GM12875 (cell line): ENCODE measurements around the gene ZNF432.
"Not testable (repeated sequence)": the region's sequence is repeated elsewhere in the genome, so short reads cannot be mapped to it uniquely, and the experiment has no call there.

Experiments
- H3K4me3 ChIP-seq: one replicate; pipeline ENCODE4 v1.5.1; 2011; ENCODE audit warnings: low read depth, low read length, control low read depth
- CTCF ChIP-seq: IDR thresholded peaks from 2 replicates; pipeline ENCODE4 v1.5.1; 2011; ENCODE audit warnings: low read depth, mild to moderate bottlenecking, control low read depth, inconsistent platforms, low read length, moderate library complexity, borderline replicate concordance; ENCODE audit not compliant: insufficient read depth

Gene ZNF432

GRCh38 chr19:52048555-52049501 lies at the start of gene ZNF432:
TSS of gene ZNF432 (minus strand) at chr19:52048838. CDS start at chr19:52046868, 1,970 bp downstream.
- TF ChIP-seq CTCF, result no peak
- peak within 1 kb of the TSS; percentile 63 for H3K4me3 ChIP-seq

- not testable (repeated sequence) for H3K4me3 ChIP-seq
These were observed 47.8 kb upstream of the ZNF432 start for GRCh38 chr19:52096416-52096815.

GRCh38 chr19:52095172-52096014 lies 46.8 kb upstream of the ZNF432 start, which contains the start of gene ZNF841:
TSS of gene ZNF841 (minus strand) at chr19:52095765. CDS start at chr19:52084801, 10,964 bp downstream.
- no peak for TF ChIP-seq CTCF
- no peak within 1 kb of the TSS for H3K4me3 ChIP-seq

- no peak overlapping the region for H3K4me3 ChIP-seq
- no peak for TF ChIP-seq CTCF
These were observed 46.0 kb upstream of the ZNF432 start for GRCh38 chr19:52094526-52095130.

GRCh38 chr19:52086481-52086880 lies 37.8 kb upstream of the ZNF432 start:
- no peak for TF ChIP-seq CTCF
- no peak overlapping the region for H3K4me3 ChIP-seq

GRCh38 chr19:52070496-52070895 lies 21.9 kb upstream of the ZNF432 start:
- no peak for TF ChIP-seq CTCF
- no peak overlapping the region for H3K4me3 ChIP-seq

- H3K4me3 ChIP-seq, result no peak overlapping the region
- no peak for TF ChIP-seq CTCF
These were observed 21.0 kb upstream of the ZNF432 start for GRCh38 chr19:52069653-52070052.
